GM18505 (cell line): ENCODE results near the gene ITPKB.
A peak's percentile ranks its signal among the peaks of the same experiment; 100 is the strongest.

Experiments
- ATAC-seq: cut with Tn5 transposase; IDR thresholded peaks from one replicate; pipeline ENCODE4 v1.9.1; 2021; ENCODE audit not compliant: unreplicated experiment
- POLR2A ChIP-seq: IDR thresholded peaks from 4 replicates; pipeline ENCODE4 v1.6.1; 2011; ENCODE audit warnings: borderline replicate concordance; ENCODE audit not compliant: insufficient read depth, insufficient read length; ENCODE audit errors: extremely low read depth

ITPKB gene

DNA sequence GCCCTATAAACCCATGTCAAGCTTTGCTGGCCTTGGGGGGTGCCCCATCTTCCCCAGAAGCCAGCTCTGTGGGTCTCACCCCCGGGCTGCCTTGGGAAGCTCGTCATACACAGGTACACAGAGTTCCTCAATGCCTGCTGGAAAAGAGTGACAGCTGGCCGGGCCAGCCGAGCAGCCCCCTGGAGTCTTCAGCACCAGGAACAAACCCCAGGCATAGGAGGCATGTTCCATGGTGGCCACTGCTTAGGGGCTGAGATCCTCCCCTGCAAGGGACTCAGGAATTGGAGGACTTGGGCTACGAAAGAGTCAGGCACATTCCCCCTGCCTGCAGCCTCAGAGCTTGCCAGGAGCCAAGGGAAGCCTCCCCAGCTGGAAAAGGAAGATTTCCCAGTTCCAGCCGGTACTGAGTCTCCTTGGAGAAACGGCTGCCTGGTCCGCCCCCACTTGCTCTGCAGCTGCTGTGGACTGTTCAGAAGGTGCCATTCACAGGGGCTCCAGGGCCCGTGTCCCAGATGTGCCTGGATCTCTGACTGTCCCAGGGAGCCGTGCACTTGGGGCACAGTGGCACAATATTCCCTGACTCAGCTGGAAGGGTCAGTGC lies 101.0 kb downstream of the ITPKB start:
- no peak for TF ChIP-seq POLR2A
- ATAC-seq = no peak

DNA sequence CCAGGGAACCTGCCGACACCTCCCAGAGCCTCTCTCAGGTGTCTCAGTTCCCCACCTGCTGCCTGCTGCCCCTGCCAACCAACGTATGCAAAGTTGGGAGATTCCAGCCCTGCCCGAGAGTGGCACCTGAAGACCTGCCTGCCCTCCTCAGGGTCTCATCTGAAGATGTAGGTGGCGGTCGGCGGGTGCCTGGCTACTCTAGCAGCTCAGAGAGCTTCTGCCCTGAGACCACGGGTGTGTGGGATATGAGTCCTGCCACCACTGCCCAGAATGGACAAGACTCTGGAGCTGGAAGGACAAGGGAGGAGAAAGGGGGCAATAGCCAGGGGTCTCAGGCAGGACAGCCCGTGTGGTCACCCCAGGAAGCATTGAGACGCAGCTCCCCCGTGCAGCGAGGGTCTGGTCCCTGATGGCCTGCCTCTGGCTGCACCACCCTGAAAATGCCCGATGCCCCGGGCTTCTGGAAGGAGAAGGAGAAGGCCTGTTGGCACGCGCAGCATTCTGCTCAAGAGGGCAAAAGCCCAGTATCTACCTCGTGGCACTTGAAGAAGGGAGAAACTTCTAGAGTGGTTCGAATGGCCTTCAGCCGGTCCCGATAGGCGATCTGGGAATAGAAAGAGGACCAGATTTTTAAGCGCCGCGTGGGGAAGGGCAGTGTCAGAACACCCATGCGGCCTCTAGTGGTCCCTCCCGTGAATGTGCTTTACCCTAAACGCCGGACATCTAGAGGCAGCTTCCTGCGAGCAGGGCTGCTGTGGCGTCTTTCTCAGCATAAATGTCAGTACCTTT lies 101.7 kb downstream of the ITPKB start:
- no peak for TF ChIP-seq POLR2A
- ATAC-seq = no peak

GRCh38 chr1:226636847-226637096 lies 102.3 kb downstream of the ITPKB start:
- TF ChIP-seq POLR2A = no peak
- ATAC-seq = no peak

GRCh38 chr1:226635456-226635941 lies 103.6 kb downstream of the ITPKB start:
- no peak for TF ChIP-seq POLR2A
- no peak for ATAC-seq

- no peak for ATAC-seq
- no peak for TF ChIP-seq POLR2A
Observed at GRCh38 chr1:226634611-226635246, 104.4 kb downstream of the ITPKB start.

DNA sequence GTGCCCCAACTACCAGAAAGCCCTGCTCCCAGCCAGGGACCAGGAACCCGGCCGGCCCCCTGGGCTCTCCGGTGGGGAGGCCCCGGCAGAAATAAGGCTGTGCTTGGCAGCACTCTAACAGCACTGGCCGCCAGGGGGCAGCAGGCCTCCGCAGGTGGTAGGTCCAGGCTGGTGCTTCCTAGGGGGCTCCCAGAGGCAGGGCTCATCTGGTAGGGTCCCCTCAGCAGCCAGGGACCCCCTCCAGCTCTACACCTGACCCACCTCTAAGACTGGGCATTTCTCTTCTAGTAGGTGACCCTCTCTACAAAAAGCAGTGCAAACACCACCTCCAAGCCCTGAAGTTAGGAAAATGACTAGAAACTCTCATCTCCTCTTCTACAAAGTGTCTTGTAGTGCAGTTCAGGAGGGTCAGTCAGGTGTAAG lies 104.9 kb downstream of the ITPKB start:
- peak; percentile 77 for ATAC-seq
- no peak for TF ChIP-seq POLR2A

DNA sequence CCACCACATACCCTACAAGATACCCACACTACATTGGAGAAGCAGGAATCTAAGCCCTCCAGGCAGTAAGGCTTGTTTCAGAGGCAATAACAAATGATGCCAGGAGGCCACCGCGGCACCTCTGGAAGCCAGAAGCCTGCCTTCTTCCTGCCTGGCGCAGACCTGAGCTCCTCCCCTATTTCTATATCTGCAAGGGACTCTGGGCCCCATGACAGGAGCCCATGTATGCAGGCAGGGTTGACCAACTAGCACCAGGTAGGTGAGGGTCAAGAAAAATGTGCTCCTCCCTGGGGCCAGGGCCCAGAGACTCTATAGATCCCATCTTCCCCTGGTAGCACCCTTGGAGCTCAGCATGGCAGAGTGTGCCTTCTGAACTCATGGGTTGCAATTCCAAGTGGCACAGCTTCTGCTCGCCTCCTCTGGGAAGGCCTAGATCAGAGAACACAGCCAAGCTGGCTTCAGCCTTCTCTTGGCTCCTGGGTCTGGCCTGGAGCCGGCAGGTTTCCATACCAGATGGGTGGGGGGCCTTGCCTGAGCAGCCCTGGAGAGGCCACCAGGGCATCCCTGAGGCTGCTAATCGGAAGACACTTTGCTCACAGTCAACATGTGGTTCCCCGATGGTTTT lies 105.4 kb downstream of the ITPKB start:
- ATAC-seq = no peak
- TF ChIP-seq POLR2A = no peak

GRCh38 chr1:226632922-226633351 lies 106.1 kb downstream of the ITPKB start:
- ATAC-seq = no peak
- no peak for TF ChIP-seq POLR2A

DNA sequence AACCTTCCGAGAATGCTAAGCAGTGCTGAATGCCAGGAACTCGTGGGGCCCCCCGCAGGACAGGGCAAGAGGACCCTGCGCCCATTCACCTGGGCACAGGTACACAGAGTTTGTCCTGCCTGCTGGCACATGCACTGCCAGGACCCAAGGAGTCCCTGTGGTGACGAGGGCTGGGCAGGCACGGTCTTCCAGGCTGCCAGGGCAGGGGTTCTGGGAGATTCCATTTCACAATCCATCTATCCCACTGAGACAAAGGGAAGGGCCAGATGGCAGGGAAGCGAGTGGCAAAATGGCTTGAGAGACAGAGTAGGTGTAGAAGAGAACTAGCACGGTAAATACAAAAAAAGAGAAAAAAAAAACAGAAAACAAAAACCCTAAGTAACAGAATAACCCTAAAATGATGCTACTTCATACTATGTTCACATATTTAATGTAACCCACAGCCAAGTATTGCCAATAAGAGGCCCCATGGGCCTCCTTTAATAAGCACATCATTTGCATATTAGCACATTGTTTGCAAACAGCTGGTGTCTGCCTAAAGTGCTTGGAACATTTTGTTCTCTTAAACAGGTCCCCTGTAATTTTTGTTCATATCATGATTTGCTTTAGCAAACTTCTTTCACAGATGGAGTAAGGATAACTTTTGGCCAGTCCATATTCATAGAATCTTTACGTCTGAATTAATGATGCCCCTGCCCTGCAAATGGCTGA lies 106.8 kb downstream of the ITPKB start:
- peak; percentile 33 for TF ChIP-seq POLR2A
- ATAC-seq = no peak

DNA sequence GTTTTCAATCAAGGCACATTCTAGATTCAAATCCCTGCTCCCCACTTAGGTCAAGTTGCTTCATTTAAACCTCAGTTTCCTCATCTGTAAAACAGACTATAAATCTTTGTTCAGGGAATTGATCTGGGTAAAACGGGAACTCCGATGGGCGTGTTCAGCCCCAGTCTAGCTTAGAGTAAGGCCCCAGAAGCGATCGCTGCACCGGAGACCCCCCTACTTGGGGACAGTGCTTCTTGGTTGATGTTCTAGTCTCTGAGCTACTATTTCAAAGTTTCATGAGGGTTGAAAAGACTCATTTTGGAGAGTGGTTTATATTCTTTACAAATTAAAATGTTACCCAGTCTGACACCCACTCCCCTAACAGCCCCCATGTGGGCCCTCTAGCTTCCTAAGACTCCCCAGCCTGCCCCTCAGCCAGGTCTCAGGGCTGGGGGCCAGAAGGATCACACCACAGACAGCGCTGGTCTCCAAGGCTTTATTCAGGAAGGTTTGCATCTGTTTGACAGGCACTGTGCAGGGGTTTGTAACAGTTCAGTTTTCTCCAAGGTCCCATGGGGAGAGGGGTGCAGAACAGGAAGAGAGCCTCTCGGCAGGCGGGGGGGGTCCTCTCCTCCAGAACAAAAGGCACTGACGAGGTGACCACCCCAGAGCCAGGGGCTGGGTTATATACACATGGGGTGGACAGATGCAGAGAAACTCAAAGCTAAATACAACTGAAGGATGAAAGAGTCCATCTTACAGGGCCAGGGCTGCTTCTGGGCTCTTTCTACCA lies 107.7 kb downstream of the ITPKB start:
- TF ChIP-seq POLR2A = no peak
- no peak for ATAC-seq

DNA sequence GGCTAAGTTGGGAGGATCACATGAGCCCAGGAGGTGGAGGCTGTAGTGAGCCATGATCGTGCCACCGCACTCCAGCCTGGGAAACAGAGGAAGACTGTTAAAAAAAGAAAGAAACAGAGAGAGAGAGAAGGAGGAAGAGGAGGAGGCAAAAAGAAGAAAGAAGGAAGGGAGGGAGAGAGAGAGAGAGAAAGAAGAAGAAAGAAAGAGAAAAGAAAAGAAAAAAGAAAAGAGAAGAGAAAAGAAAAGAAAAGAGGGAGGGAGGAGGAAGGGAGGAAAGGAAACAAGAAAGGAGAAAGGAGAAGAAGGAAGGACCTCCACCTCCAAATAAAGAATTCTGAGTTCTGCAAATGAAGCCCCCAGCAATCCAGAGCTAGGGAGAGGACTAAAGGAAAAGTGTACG lies 108.5 kb downstream of the ITPKB start:
- no peak for TF ChIP-seq POLR2A
- no peak for ATAC-seq

- ATAC-seq = no peak
Observed at GRCh38 chr1:226629896-226630550, 109.1 kb downstream of the ITPKB start.

More at GRCh38 chr1:226629896-226630550, 109.1 kb downstream of the ITPKB start:
- no peak for TF ChIP-seq POLR2A
